ENCODE results near the gene ACKR2. TPM values are rescaled to one million over a fixed set of nuclear protein-coding genes. Genes with fewer than 3 reads are reported as not detected.

The ACKR2 gene
- total RNA-seq, 4 donors from 2014 or later = 2.7 to 6.5 (median 3.1) TPM

DNA sequence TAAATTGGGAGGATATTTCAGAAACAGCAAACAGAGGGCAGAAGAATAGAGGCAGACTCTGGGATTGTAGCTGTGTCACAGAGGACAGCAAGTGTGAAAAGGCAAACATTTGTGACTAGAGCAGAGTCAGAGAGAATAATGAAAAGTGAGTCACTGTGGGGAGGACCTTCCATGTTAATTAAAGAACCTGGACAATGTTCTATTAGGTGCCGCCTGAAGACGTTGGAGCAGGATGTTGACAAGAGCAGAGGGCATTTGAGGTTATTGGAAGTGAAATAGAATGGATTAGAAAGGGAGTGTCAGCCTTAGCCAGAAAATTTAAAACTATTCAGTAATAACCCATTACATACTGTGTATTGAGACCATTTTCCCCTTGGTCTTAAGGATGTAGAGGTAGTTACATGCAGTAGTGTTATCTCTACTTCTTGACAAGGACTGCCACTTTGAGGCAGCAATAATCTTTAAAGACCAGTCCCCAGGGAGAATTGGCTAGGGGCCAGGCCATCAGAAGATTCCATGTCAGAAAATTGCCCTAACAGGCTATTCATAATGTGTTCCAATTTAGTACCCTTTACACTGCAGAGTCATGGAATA lies 5.8 kb downstream of the ACKR2 start:
- no peak for DNase-seq
- no peaks in the 10 kb centered on the region for H3K9me3 ChIP-seq

DNA sequence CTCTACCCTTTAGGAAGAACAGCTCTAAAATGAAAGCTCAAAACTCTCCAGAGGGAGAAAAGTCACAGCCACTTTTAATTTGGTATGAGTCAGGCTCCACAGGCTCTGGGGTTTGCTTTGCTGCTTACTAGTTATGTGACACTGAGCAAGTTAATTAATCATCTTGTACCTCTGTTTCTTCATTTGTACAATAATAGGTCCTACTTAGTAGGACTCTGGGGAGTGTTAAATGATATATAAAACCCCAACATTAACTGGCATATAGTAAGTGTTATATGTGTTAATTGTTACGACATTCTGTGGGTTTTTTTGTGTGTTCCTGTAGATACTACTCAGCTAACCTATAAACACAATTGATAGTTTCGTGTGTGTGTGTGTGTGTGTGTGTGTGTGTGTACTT lies 6.6 kb downstream of the ACKR2 start:
- Histone ChIP-seq H3K36me3 (no peaks in the 10 kb centered on the region), H3K4me3 (no peak overlapping the region), H3K4me1 (peaks cover 9 to 43% (median 13%) of the 10 kb centered on the region in 3 donors), H3K27me3 (no peaks in the 10 kb centered on the region), H3K9me3 (no peaks in the 10 kb centered on the region), H3K27ac (peak overlapping the region; percentile 64 to 82 (median 70))
- intact Hi-C loops (cut with DNase I) = no loop called here
- DNase-seq = no peak
- TF ChIP-seq POLR2A (IDR thresholded peaks at IDR 0.05) = no peak
- TF ChIP-seq, protein P1, sequence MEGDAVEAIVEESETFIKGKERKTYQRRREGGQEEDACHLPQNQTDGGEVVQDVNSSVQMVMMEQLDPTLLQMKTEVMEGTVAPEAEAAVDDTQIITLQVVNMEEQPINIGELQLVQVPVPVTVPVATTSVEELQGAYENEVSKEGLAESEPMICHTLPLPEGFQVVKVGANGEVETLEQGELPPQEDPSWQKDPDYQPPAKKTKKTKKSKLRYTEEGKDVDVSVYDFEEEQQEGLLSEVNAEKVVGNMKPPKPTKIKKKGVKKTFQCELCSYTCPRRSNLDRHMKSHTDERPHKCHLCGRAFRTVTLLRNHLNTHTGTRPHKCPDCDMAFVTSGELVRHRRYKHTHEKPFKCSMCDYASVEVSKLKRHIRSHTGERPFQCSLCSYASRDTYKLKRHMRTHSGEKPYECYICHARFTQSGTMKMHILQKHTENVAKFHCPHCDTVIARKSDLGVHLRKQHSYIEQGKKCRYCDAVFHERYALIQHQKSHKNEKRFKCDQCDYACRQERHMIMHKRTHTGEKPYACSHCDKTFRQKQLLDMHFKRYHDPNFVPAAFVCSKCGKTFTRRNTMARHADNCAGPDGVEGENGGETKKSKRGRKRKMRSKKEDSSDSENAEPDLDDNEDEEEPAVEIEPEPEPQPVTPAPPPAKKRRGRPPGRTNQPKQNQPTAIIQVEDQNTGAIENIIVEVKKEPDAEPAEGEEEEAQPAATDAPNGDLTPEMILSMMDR (IDR thresholded peaks at IDR 0.05) = no peak
- WGBS, 2 donors = 61 to 75% methylated on average over 2 of the region's 2 CpGs

More for the DNA sequence above, 5.8 kb downstream of the ACKR2 start:
- peaks cover 9 to 35% (median 13%) of the 10 kb centered on the region in 3 donors for H3K4me1 ChIP-seq
- peak overlapping the region; percentile 64 to 82 (median 70) for H3K27ac ChIP-seq
- H3K36me3 ChIP-seq = no peaks in the 10 kb centered on the region
- no peak overlapping the region for H3K4me3 ChIP-seq
- TF ChIP-seq, protein P1 (IDR thresholded peaks at IDR 0.05) = no peak
- no peak for TF ChIP-seq POLR2A (IDR thresholded peaks at IDR 0.05)
- intact Hi-C loops (cut with DNase I) = no loop called here
- no peaks in the 10 kb centered on the region for H3K27me3 ChIP-seq
- 17 to 25% methylated on average over 2 of the region's 2 CpGs for WGBS, 2 donors

- 40 to 71% methylated on average over 1 to 2 of the region's 2 CpGs for WGBS, 2 donors
- intact Hi-C loops (cut with DNase I) = no loop called here
- Histone ChIP-seq H3K9me3 (no peaks in the 10 kb centered on the region), H3K27me3 (no peaks in the 10 kb centered on the region), H3K4me3 (no peak overlapping the region), H3K36me3 (no peaks in the 10 kb centered on the region), H3K4me1 (peaks cover 13 to 60% (median 16%) of the 10 kb centered on the region in 3 donors), H3K27ac (peak overlapping the region in 3 of 4 donors; percentile 41 to 72 (median 54))
- TF ChIP-seq, protein P1 (IDR thresholded peaks at IDR 0.05) = no peak
- no peak for TF ChIP-seq POLR2A (IDR thresholded peaks at IDR 0.05)
- DNase-seq = no peak
Observed at GRCh38 chr3:42819351-42819965, 10.2 kb downstream of the ACKR2 start.

DNA sequence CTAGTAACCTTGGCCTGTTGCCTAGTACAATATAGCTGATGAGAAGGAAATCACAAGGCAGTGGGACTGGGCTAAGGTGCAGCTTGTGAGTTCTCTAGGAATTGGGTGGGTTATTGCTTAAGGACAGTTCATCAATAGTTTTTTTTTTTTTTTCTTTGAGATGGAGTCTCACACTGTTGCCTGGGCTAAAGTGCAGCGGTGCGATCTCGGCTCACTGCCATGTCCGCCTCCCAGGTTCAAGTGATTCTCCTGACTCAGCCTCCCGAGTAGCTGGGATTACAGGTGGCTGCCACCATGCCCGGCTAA lies 11.5 kb downstream of the ACKR2 start:
- 80 to 92% methylated on average over 6 of the region's 6 CpGs for WGBS, 2 donors
- H3K27me3 ChIP-seq = no peaks in the 10 kb centered on the region
- peaks cover 8 to 51% (median 11%) of the 10 kb centered on the region in 3 donors for H3K4me1 ChIP-seq
- H3K36me3 ChIP-seq = no peaks in the 10 kb centered on the region
- peak overlapping the region in 2 of 4 donors; percentile 56 to 72 for H3K27ac ChIP-seq
- H3K4me3 ChIP-seq = no peak overlapping the region
- TF ChIP-seq POLR2A (IDR thresholded peaks at IDR 0.05) = no peak
- TF ChIP-seq, protein P1 (IDR thresholded peaks at IDR 0.05) = no peak
- no peaks in the 10 kb centered on the region for H3K9me3 ChIP-seq
- no peak for DNase-seq
- intact Hi-C loops (cut with DNase I) = no loop called here

DNA sequence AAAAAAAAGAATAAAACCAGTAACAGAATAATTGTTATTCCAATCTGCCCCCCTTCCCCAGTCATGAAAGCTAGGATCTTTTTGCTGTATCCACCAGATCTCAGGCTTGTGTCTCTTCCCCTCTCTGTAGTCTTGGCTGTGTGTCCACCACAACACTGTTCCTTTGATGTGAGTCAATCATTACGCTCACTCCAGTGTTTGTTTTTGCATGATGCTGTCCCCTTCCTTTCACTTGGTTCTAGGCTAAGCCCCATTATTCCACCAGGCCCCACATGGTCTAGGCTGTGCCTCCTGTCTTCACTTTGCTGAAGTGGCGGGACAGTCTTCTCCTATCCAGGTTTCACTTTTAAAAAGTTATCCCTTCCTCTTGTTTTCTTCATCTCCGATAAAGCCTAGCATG lies 13.6 kb downstream of the ACKR2 start:
- TF ChIP-seq, protein P1 (IDR thresholded peaks at IDR 0.05) = no peak
- TF ChIP-seq POLR2A (IDR thresholded peaks at IDR 0.05) = no peak
- Histone ChIP-seq H3K27me3 (no peaks in the 10 kb centered on the region), H3K4me3 (no peak overlapping the region), H3K4me1 (peaks cover 5 to 62% (median 21%) of the 10 kb centered on the region in 3 donors), H3K9me3 (no peaks in the 10 kb centered on the region), H3K36me3 (no peaks in the 10 kb centered on the region), H3K27ac (peak overlapping the region in 2 of 4 donors; percentile 49 to 66)
- WGBS, 2 donors = 47 to 70% methylated on average over 3 of the region's 3 CpGs
- DNase-seq = no peak
- intact Hi-C loops (cut with DNase I) = no loop called here
